GM12891 (cell line): Measurements from ENCODE around the gene GJA5.

Source experiments
- POLR2A ChIP-seq: IDR thresholded peaks from 2 replicates; pipeline ENCODE4 v1.6.1; 2011; ENCODE audit warnings: low read depth, low read length, control low read depth
- POLR2AphosphoS5 ChIP-seq: IDR thresholded peaks from 2 replicates; pipeline ENCODE4 v1.6.1; 2011; ENCODE audit warnings: low read depth, low read length, control low read depth
- POU2F2 ChIP-seq: IDR thresholded peaks from 2 replicates; pipeline ENCODE4 v1.6.1; 2011; ENCODE audit warnings: low read depth, mild to moderate bottlenecking, control low read depth, low read length, moderate library complexity
- SPI1 ChIP-seq: IDR thresholded peaks from 2 replicates; pipeline ENCODE4 v1.6.1; 2011; ENCODE audit warnings: low read depth, low read length, control low read depth
- TAF1 ChIP-seq: IDR thresholded peaks from 2 replicates; pipeline ENCODE4 v1.6.1; 2011; ENCODE audit warnings: low read depth, low read length, control low read depth

DNA sequence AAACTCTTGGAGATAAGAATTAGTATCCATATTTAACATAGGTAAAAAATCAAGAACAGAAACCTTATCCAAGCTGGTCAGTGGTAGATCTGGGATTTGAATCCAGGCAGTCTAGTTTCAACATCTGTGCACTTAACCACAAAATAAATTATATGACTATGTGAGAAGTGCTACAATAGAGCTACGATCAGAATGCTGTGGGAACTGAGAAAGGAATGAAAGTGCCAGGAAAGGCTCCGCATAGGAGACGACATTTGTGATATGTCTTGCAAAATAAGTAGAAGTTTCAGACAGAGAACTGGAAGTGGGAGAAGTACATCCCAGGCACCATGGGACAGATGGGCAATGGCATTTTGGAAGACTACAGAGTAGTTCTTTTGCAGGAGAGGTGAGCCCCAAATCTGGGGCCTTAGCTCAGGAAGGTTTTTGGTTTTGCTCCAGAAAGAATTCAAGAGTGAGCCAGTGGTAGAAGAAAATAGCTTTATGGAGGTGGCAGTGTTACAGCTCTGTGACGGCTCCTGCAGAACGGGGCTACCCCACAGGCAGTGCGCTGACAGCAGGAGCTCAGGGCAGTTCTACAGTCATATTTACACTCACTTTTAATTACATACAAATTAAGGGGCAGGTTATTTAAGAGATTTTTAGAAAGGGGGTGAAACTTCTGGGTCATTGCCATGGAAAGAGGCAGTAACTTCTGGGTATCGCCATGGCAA, 25.5 kb upstream of the GJA5 start:
- no peak for TF ChIP-seq SPI1
- no peak for TF ChIP-seq POU2F2
- no peak for TF ChIP-seq POLR2A
- no peak for TF ChIP-seq POLR2AphosphoS5
- TF ChIP-seq TAF1 = no peak
